Ishikawa (cell line): ENCODE results near the gene KHDC4.
A peak's percentile ranks its signal among the peaks of the same experiment; 100 is the strongest.

Experiments used
- CEBPB ChIP-seq: IDR thresholded peaks from 2 replicates; pipeline ENCODE4 v1.6.1; 2012
- EP300 ChIP-seq: IDR thresholded peaks from 2 replicates; pipeline ENCODE4 v1.6.1; 2012; ENCODE audit warnings: borderline replicate concordance
- NFIC ChIP-seq: IDR thresholded peaks from 2 replicates; pipeline ENCODE4 v1.6.1; 2012
- RAD21 ChIP-seq: IDR thresholded peaks from 2 replicates; pipeline ENCODE4 v1.6.1; 2012; ENCODE audit warnings: low read depth
- TAF1 ChIP-seq: IDR thresholded peaks from 2 replicates; pipeline ENCODE4 v1.6.1; 2012; ENCODE audit warnings: low read depth, mild to moderate bottlenecking
- TEAD4 ChIP-seq: IDR thresholded peaks from 2 replicates; pipeline ENCODE4 v1.6.1; 2012
- YY1 ChIP-seq: IDR thresholded peaks from 2 replicates; pipeline ENCODE4 v1.6.1; 2012; ENCODE audit warnings: low read depth
- ZBTB7A ChIP-seq: IDR thresholded peaks from 2 replicates; pipeline ENCODE4 v1.6.1; 2012; ENCODE audit warnings: low read depth
- TF ChIP-seq, protein P1 (sequence below): IDR thresholded peaks from 2 replicates; pipeline ENCODE4 v1.6.1; 2012
- TF ChIP-seq, protein P2 (sequence below): IDR thresholded peaks from 2 replicates; pipeline ENCODE4 v1.6.1; 2012
- TF ChIP-seq, protein P3 (sequence below): IDR thresholded peaks from 2 replicates; pipeline ENCODE4 v1.6.1; 2012; ENCODE audit warnings: low read depth, mild to moderate bottlenecking

DNA sequence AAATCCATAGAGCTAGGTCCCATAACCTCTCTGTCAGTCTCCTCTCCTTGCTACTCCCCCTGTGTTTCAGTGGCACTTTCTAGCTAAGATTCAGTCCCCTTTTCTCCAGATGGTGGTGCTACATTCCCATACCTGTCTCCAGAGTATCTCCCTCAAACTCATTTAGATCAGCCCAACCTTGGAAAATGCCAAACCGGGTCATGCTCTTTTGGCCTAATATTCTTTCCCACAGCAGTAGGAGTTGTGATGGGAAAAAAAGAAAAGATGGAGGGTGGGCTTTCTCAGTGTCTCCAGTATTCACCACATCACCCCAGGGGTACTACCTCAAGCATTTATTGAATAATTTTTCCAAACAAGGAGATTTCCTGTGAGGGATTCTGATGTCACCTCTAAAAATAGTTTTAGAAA is 4.0 kb upstream of the KHDC4 start:
- peak; percentile 96 for TF ChIP-seq RAD21
- TF ChIP-seq, protein P1, sequence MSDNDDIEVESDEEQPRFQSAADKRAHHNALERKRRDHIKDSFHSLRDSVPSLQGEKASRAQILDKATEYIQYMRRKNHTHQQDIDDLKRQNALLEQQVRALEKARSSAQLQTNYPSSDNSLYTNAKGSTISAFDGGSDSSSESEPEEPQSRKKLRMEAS, result no peak
- no peak for TF ChIP-seq TAF1
- TF ChIP-seq, protein P2, sequence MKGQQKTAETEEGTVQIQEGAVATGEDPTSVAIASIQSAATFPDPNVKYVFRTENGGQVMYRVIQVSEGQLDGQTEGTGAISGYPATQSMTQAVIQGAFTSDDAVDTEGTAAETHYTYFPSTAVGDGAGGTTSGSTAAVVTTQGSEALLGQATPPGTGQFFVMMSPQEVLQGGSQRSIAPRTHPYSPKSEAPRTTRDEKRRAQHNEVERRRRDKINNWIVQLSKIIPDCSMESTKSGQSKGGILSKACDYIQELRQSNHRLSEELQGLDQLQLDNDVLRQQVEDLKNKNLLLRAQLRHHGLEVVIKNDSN, result no peak
- no peak for TF ChIP-seq YY1
- no peak for TF ChIP-seq EP300
- no peak for TF ChIP-seq ZBTB7A
- TF ChIP-seq, protein P3, sequence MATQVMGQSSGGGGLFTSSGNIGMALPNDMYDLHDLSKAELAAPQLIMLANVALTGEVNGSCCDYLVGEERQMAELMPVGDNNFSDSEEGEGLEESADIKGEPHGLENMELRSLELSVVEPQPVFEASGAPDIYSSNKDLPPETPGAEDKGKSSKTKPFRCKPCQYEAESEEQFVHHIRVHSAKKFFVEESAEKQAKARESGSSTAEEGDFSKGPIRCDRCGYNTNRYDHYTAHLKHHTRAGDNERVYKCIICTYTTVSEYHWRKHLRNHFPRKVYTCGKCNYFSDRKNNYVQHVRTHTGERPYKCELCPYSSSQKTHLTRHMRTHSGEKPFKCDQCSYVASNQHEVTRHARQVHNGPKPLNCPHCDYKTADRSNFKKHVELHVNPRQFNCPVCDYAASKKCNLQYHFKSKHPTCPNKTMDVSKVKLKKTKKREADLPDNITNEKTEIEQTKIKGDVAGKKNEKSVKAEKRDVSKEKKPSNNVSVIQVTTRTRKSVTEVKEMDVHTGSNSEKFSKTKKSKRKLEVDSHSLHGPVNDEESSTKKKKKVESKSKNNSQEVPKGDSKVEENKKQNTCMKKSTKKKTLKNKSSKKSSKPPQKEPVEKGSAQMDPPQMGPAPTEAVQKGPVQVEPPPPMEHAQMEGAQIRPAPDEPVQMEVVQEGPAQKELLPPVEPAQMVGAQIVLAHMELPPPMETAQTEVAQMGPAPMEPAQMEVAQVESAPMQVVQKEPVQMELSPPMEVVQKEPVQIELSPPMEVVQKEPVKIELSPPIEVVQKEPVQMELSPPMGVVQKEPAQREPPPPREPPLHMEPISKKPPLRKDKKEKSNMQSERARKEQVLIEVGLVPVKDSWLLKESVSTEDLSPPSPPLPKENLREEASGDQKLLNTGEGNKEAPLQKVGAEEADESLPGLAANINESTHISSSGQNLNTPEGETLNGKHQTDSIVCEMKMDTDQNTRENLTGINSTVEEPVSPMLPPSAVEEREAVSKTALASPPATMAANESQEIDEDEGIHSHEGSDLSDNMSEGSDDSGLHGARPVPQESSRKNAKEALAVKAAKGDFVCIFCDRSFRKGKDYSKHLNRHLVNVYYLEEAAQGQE, result no peak
- no peak for TF ChIP-seq NFIC
- TF ChIP-seq TEAD4, result no peak
- no peak for TF ChIP-seq CEBPB
